Stimulated activated CD8-positive, alpha-beta memory T cell treated with anti-CD3 and anti-CD28 coated beads, Interleukin-12 subunit alpha, Interleukin-12 subunit beta, amount 100 ng/mL, for 24 hours (primary cell): Measurements from ENCODE around the gene OASL.
"Not testable (repeated sequence)": the region's sequence is repeated elsewhere in the genome, so short reads cannot be mapped to it uniquely, and the experiment has no call there.

Source experiments
- DNase-seq: peaks from one replicate; pipeline ENCODE4 v3.0.0-alpha.2; 2020; ENCODE audit errors: extremely low read depth

Gene OASL

GRCh38 chr12:121038861-121039668 lies at the start of gene OASL:
Gene OASL (minus strand): TSS chr12:121039246. CDS start chr12:121038971, 275 bp downstream.
- no peak for DNase-seq

- DNase-seq, result no peak
These were observed 49.1 kb upstream of the OASL start for GRCh38 chr12:121088195-121088585.

GRCh38 chr12:121087467-121088194 lies 48.6 kb upstream of the OASL start:
- DNase-seq, result no peak

- DNase-seq, result no peak
These were observed 47.8 kb upstream of the OASL start for GRCh38 chr12:121086781-121087295.

- no peak for DNase-seq
These were observed 46.7 kb upstream of the OASL start for GRCh38 chr12:121085506-121086353.

GRCh38 chr12:121085069-121085468 lies 46.0 kb upstream of the OASL start:
- no peak for DNase-seq

GRCh38 chr12:121084229-121084628 lies 45.2 kb upstream of the OASL start:
- DNase-seq, result no peak

GRCh38 chr12:121080909-121081308 lies 41.9 kb upstream of the OASL start:
- DNase-seq, result no peak

GRCh38 chr12:121079736-121080272 lies 40.8 kb upstream of the OASL start:
- DNase-seq, result no peak

- DNase-seq, result not testable (repeated sequence)
These were observed 38.4 kb upstream of the OASL start for GRCh38 chr12:121077440-121077839.

GRCh38 chr12:121075911-121076310 lies 36.9 kb upstream of the OASL start:
- DNase-seq, result not testable (repeated sequence)

- DNase-seq, result no peak
These were observed 33.1 kb upstream of the OASL start for GRCh38 chr12:121072147-121072546.

- no peak for DNase-seq
These were observed 30.2 kb upstream of the OASL start for GRCh38 chr12:121069206-121069605.

- DNase-seq, result no peak
These were observed 26.3 kb upstream of the OASL start for GRCh38 chr12:121065345-121065744.

- not testable (repeated sequence) for DNase-seq
These were observed 25.5 kb upstream of the OASL start for GRCh38 chr12:121064586-121064985.

GRCh38 chr12:121064116-121064515 lies 25.1 kb upstream of the OASL start:
- DNase-seq, result no peak

GRCh38 chr12:121062391-121063045 lies 23.5 kb upstream of the OASL start:
- DNase-seq, result no peak

GRCh38 chr12:121061831-121062230 lies 22.8 kb upstream of the OASL start:
- DNase-seq, result no peak

- no peak for DNase-seq
These were observed 21.3 kb upstream of the OASL start for GRCh38 chr12:121060149-121061001.
